Measurements from ENCODE around the gene BLNK. TPM values are rescaled to one million over a fixed set of nuclear protein-coding genes. Genes with fewer than 3 reads are reported as not detected.

Gene BLNK
- polyA plus RNA-seq, 1 of the 3 experiments (the other 2 are of a cell fraction), result not detected

- no peak overlapping the region for H3K4me2 ChIP-seq
- no peaks in the 10 kb centered on the region for H3K36me3 ChIP-seq (replicated peaks in 1 of 2; ENCODE audit: control insufficient read depth in 1 of 2, insufficient read depth in 2 of 2, low read length in 1 of 2)
- TF ChIP-seq USF1 (IDR thresholded peaks at IDR 0.05; ENCODE audit: borderline replicate concordance, low read depth) (no peak), EP300 (IDR thresholded peaks at IDR 0.05; ENCODE audit: borderline replicate concordance in 1 of 2, low read depth in 1 of 2, low read length in 1 of 2) (no peak), FOXJ3 (CRISPR knock-in tag; IDR thresholded peaks at IDR 0.05) (no peak), REST (IDR thresholded peaks at IDR 0.05; ENCODE audit: low read depth, low read length) (no peak), USF2 (IDR thresholded peaks at IDR 0.05; ENCODE audit: borderline replicate concordance, low read depth, low read length) (no peak), TAF1 (IDR thresholded peaks at IDR 0.05; ENCODE audit: borderline replicate concordance, low read depth, low read length) (no peak), POLR2AphosphoS5 (IDR thresholded peaks at IDR 0.05; ENCODE audit: low read depth, low read length) (no peak), SIN3A (IDR thresholded peaks at IDR 0.05; ENCODE audit: borderline replicate concordance, low read depth, low read length) (no peak), FOXM1 (IDR thresholded peaks at IDR 0.05; ENCODE audit: low read depth) (no peak), CTCF (IDR thresholded peaks at IDR 0.05) (no peak), MAX (IDR thresholded peaks at IDR 0.05; ENCODE audit: low read depth) (no peak)
- no peaks in the 10 kb centered on the region for H4K20me1 ChIP-seq (ENCODE audit: insufficient read depth)
- no peaks in the 10 kb centered on the region for H3K79me2 ChIP-seq (ENCODE audit: insufficient read depth)
- no peaks in the 10 kb centered on the region for H3K27me3 ChIP-seq (ENCODE audit: insufficient read depth)
- no peaks in the 10 kb centered on the region for H3K4me1 ChIP-seq (ENCODE audit: control insufficient read depth in 1 of 2, insufficient read depth in 2 of 2, low read depth in 1 of 2, low read length in 1 of 2)
- WGBS (ENCODE audit: low lambda C conversion rate), result 52% methylated on average over 4 of the region's 4 CpGs
- ChIA-PET POLR2A (no interaction called here), CTCF (interaction anchor here (1.1 kb wide), 1 partner anchor 34 kb away, joined by 4 read pairs; no protein-coding TSS in a partner anchor)
- no peak overlapping the region for H3K9ac ChIP-seq
- no peak for DNase-seq
- H3F3A ChIP-seq (replicated peaks; ENCODE audit: insufficient read depth), result no peaks in the 10 kb centered on the region
- no peaks in the 10 kb centered on the region for H3K9me3 ChIP-seq
- no peaks in the 10 kb centered on the region for H3K9me2 ChIP-seq
- H2AFZ ChIP-seq (ENCODE audit: low read depth), result no peak overlapping the region
- no peak overlapping the region for H3K27ac ChIP-seq (ENCODE audit: low read depth in 2 of 2, low read length in 1 of 2)
- no peak overlapping the region for H3K4me3 ChIP-seq (ENCODE audit: low read depth in 2 of 2, low read length in 1 of 2)
Measured at GRCh38 chr10:96263669-96264068, 7.7 kb downstream of the BLNK start.

All from SK-N-SH (cell line).